Psoas muscle (tissue), 8 donors: Measurements from ENCODE around the gene DEDD2. TPM values are rescaled to one million over a fixed set of nuclear protein-coding genes. Genes with fewer than 3 reads are reported as not detected.

Experiments
- ATAC-seq, 4 donors: fragments of 200-7000 bp; cut with Tn5 transposase; one replicate each; pipeline ENCODE4 v1.9.1; 2020; ENCODE audit warnings: moderate library complexity in 3 of 4, mild to moderate bottlenecking in 2 of 4
- DNase-seq, 2 donors: peaks; one replicate each; pipeline ENCODE4 v3.0.0-alpha.2; 2020
- H3K27ac ChIP-seq: fragments of 200-600 bp; one replicate; pipeline ENCODE4 v1.8.0; 2022
- H3K27me3 ChIP-seq, 3 donors: fragments of 200-600 bp in 1 of 3; one replicate each; pipeline versions ENCODE4 v1.6.1 to v1.8.0; 2013 to 2022; ENCODE audit warnings: low read length in 2 of 3, mild to moderate bottlenecking in 2 of 3, moderate library complexity in 1 of 3; ENCODE audit not compliant: insufficient read depth in 3 of 3
- H3K36me3 ChIP-seq, 2 donors: fragments of 200-600 bp in 1 of 2; one replicate each; pipeline versions ENCODE4 v1.6.1 to v1.8.0; 2013 to 2022; ENCODE audit warnings: low read depth in 1 of 2, mild to moderate bottlenecking in 1 of 2, moderate library complexity in 1 of 2; ENCODE audit not compliant: insufficient read depth in 1 of 2
- H3K4me1 ChIP-seq: fragments of 200-600 bp; one replicate; pipeline ENCODE4 v1.8.0; 2022
- H3K4me3 ChIP-seq: fragments of 200-600 bp; one replicate; pipeline ENCODE4 v1.8.0; 2022; ENCODE audit warnings: mild to moderate bottlenecking
- H3K9me3 ChIP-seq: fragments of 200-600 bp; one replicate; pipeline ENCODE4 v1.8.0; 2022
- WGBS, 3 donors: extraction: QIAGEN DNeasy Blood & Tissue Kit; methylation state at CpG; one replicate each; pipeline versions ENCODE4 v1.1.6 to v1.1.7; 2013; 5-methylcytosine and 5-hydroxymethylcytosine counted together
- intact Hi-C, 2 donors: fragments of 100-400 bp; cut with DNase I; formaldehyde crosslinking; loops; one replicate each; pipeline versions ENCODE4 v1.11.0 to v1.14.2; 2022
- polyA plus RNA-seq, 3 donors: library from polyadenylated mRNA; stranded (reverse); fragments of 200-250 nt; gene quantifications; one replicate each; pipeline ENCODE4 v1.2.3, GENCODE V29; 2013
- total RNA-seq, 4 donors: library from RNA; stranded (reverse); fragmentation: NEBNext Ultra II Directional in 2 of 4; extraction: Animal tissue kit (Norgen Biotek cat#: 25700) in 2 of 4; gene quantifications; one replicate each; pipeline versions ENCODE4 v1.2.1 to v1.2.4, GENCODE V29; 2021 to 2023
- TF ChIP-seq, protein P1 (sequence below): fragments of 200-600 bp; IDR thresholded peaks from one replicate; pipeline ENCODE4 v1.8.0; 2022; ENCODE audit warnings: antibody characterized with exemption
- donor health status: healthy with polysubstance abuse.
- donor health status: DM: no; HTN: no; CAD: no; lungs with moderate emphysema.
- donor health status: Bipolar disorder and iron deficiency.
- donor health status: healthy.
- donor health status: DM: yes; HTN: yes; CAD: no.
- donor health status: DM: no; HTN: no; CAD: no.
- donor health status: DM: no; HTN: no; CAD: no.
- donor health status: DM: yes; HTN: yes; CAD: no.

The DEDD2 gene
- total and polyA plus RNA-seq, 7 donors: 8.8 to 26.1 (median 12.1) TPM

DNA sequence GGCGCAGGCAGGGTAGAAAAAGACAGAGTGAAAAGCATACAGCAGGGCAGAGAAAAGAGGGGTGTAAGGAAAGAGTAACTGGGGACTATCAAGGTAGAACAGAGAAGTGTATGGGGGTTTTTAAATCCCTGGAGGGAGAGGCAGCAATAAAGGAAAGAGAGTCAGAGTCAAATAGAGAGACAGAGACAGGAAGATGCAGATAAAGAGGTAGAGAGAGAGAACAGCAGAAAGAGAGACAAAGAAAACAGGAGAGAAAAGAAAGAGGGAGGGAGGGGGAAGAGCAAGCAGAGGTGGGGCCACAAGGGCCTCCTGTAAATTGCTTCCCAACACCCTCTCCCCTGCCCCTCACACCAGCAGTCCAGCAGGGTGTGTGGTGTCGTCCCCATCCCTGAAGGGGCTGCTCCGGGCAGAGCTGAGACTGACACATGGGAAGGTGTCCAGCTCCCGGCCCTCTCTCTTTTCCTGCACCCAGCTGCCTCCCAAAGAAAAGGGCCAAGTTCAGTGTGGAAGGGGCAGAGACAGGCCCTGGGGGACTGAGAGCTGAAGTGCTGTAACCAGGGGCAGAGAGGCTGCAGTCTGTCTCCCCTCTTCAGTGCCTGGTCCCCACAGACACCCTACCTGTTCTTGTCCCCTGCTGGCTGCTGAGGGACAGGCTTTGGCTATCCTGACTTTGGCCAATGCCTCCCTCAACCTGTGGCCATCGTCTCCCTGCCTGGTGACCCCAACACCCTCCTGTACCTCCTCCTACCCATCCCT, 67.9 kb downstream of the DEDD2 start:
- TF ChIP-seq, protein P1, sequence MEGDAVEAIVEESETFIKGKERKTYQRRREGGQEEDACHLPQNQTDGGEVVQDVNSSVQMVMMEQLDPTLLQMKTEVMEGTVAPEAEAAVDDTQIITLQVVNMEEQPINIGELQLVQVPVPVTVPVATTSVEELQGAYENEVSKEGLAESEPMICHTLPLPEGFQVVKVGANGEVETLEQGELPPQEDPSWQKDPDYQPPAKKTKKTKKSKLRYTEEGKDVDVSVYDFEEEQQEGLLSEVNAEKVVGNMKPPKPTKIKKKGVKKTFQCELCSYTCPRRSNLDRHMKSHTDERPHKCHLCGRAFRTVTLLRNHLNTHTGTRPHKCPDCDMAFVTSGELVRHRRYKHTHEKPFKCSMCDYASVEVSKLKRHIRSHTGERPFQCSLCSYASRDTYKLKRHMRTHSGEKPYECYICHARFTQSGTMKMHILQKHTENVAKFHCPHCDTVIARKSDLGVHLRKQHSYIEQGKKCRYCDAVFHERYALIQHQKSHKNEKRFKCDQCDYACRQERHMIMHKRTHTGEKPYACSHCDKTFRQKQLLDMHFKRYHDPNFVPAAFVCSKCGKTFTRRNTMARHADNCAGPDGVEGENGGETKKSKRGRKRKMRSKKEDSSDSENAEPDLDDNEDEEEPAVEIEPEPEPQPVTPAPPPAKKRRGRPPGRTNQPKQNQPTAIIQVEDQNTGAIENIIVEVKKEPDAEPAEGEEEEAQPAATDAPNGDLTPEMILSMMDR: no peak
- no peak overlapping the region for H3K4me3 ChIP-seq
- intact Hi-C loops: no loop called here
- H3K27ac ChIP-seq: no peak overlapping the region
- no peaks in the 10 kb centered on the region for H3K4me1 ChIP-seq
- no peaks in the 10 kb centered on the region for H3K36me3 ChIP-seq
- 27 to 31% (median 29%) methylated on average over 4 to 5 of the region's 5 CpGs for WGBS, 3 donors
- H3K9me3 ChIP-seq: no peaks in the 10 kb centered on the region
- peaks cover 0 to 59% (median 20%) of the 10 kb centered on the region in 3 donors for H3K27me3 ChIP-seq
- ATAC-seq: no peak
- no peak for DNase-seq

Other genes with a start within 250 kb of the DEDD2 start
- gene ATP1A3, start 223.4 kb downstream of the DEDD2 start, total RNA-seq: under 1 TPM in 2 of 4 donors, not detected in 2; 0.15 to 0.24 TPM
- gene ATP1A3, start 223.4 kb downstream of the DEDD2 start, polyA plus RNA-seq: under 1 TPM in 2 of 3 donors, not detected in 1; 0.12 to 0.17 TPM
- under 1 TPM; 0.42 to 0.88 (median 0.54) TPM for gene GRIK5, start 147.5 kb downstream of the DEDD2 start, total RNA-seq
- under 1 TPM; 0.26 to 0.45 (median 0.29) TPM for gene GRIK5, start 147.5 kb downstream of the DEDD2 start, polyA plus RNA-seq
- gene ZNF574, start 141.5 kb downstream of the DEDD2 start, total RNA-seq: 10 to 100 TPM in 2 of 4 donors, 1 to 10 TPM in 2; 8.7 to 11.2 (median 9.8) TPM
- gene ZNF574, start 141.5 kb downstream of the DEDD2 start, polyA plus RNA-seq: 1 to 10 TPM; 6.4 to 8.4 (median 6.9) TPM
- under 1 TPM; 0.30 to 0.86 (median 0.58) TPM for gene POU2F2, start 85.2 kb downstream of the DEDD2 start, total RNA-seq
- gene POU2F2, start 85.2 kb downstream of the DEDD2 start, polyA plus RNA-seq: under 1 TPM; 0.14 to 0.46 (median 0.26) TPM
- 1 to 10 TPM; 4.2 to 7.9 (median 6.0) TPM for gene ZNF526, start 2.6 kb upstream of the DEDD2 start, total RNA-seq
- gene ZNF526, start 2.6 kb upstream of the DEDD2 start, polyA plus RNA-seq: 1 to 10 TPM; 3.4 to 7.4 (median 5.0) TPM
- 10 to 100 TPM; 48.7 to 64.8 (median 58.1) TPM for gene GSK3A, start 24.9 kb upstream of the DEDD2 start, total RNA-seq
- gene GSK3A, start 24.9 kb upstream of the DEDD2 start, polyA plus RNA-seq: 100 to 1,000 TPM in 1 of 3 donors, 10 to 100 TPM in 2; 70.1 to 117 (median 81.1) TPM
- 10 to 100 TPM; 10.0 to 13.5 (median 11.8) TPM for gene ERF, start 37.5 kb upstream of the DEDD2 start, total RNA-seq
- 10 to 100 TPM in 2 of 3 donors, 1 to 10 TPM in 1; 7.1 to 11.7 (median 11.4) TPM for gene ERF, start 37.5 kb upstream of the DEDD2 start, polyA plus RNA-seq
- 10 to 100 TPM; 28.8 to 55.0 (median 44.2) TPM for gene CIC, start 51.6 kb upstream of the DEDD2 start, total RNA-seq
- gene CIC, start 51.6 kb upstream of the DEDD2 start, polyA plus RNA-seq: 10 to 100 TPM; 17.1 to 39.3 (median 18.1) TPM
- gene PRR19, start 84.5 kb upstream of the DEDD2 start, total RNA-seq: under 1 TPM in 2 of 4 donors, not detected in 2; 0.19 to 0.51 TPM
- under 1 TPM; 0.17 to 0.73 (median 0.60) TPM for gene PRR19, start 84.5 kb upstream of the DEDD2 start, polyA plus RNA-seq
- gene PAFAH1B3, start 84.9 kb upstream of the DEDD2 start, total RNA-seq: 1 to 10 TPM; 4.0 to 7.4 (median 6.4) TPM
- 10 to 100 TPM; 12.8 to 17.1 (median 14.8) TPM for gene PAFAH1B3, start 84.9 kb upstream of the DEDD2 start, polyA plus RNA-seq
- gene TMEM145, start 95.6 kb upstream of the DEDD2 start, total RNA-seq: 1 to 10 TPM in 1 of 4 donors, under 1 TPM in 2, not detected in 1; 0.50 to 1.1 (median 0.52) TPM
- 1 to 10 TPM in 1 of 3 donors, under 1 TPM in 2; 0.21 to 2.5 (median 0.57) TPM for gene TMEM145, start 95.6 kb upstream of the DEDD2 start, polyA plus RNA-seq
- 10 to 100 TPM in 3 of 4 donors, 1 to 10 TPM in 1; 7.9 to 21.1 (median 16.8) TPM for gene MEGF8, start 108.0 kb upstream of the DEDD2 start, total RNA-seq
- gene MEGF8, start 108.0 kb upstream of the DEDD2 start, polyA plus RNA-seq: 1 to 10 TPM; 3.3 to 8.1 (median 4.3) TPM
- not detected for gene CNFN, start 172.6 kb upstream of the DEDD2 start, total RNA-seq
- 1 to 10 TPM in 1 of 3 donors, under 1 TPM in 2; 0.24 to 1.0 (median 0.84) TPM for gene CNFN, start 172.6 kb upstream of the DEDD2 start, polyA plus RNA-seq
- 10 to 100 TPM in 2 of 4 donors, 1 to 10 TPM in 2; 5.3 to 27.7 (median 10.5) TPM for gene LIPE, start 209.7 kb upstream of the DEDD2 start, total RNA-seq
- 10 to 100 TPM in 1 of 3 donors, 1 to 10 TPM in 2; 6.4 to 14.2 (median 9.3) TPM for gene LIPE, start 209.7 kb upstream of the DEDD2 start, polyA plus RNA-seq
- gene CXCL17, start 225.3 kb upstream of the DEDD2 start, total RNA-seq: not detected
- under 1 TPM in 2 of 3 donors, not detected in 1; 0.05 to 0.11 TPM for gene CXCL17, start 225.3 kb upstream of the DEDD2 start, polyA plus RNA-seq